Skeletal muscle cell (primary cell): ENCODE results near the gene KCNMB2.
"Not testable (repeated sequence)": the region's sequence is repeated elsewhere in the genome, so short reads cannot be mapped to it uniquely, and the experiment has no call there.

Source experiments
- DNase-seq: peaks from one replicate; pipeline ENCODE4 v3.0.0-alpha.2; 2010; ENCODE audit warnings: low read depth
- H3K4me3 ChIP-seq: 2 replicates; pipeline ENCODE4 v1.5.1; 2011; ENCODE audit warnings: low read depth, mild to moderate bottlenecking, control low read depth, low read length, moderate library complexity

KCNMB2 gene

DNA sequence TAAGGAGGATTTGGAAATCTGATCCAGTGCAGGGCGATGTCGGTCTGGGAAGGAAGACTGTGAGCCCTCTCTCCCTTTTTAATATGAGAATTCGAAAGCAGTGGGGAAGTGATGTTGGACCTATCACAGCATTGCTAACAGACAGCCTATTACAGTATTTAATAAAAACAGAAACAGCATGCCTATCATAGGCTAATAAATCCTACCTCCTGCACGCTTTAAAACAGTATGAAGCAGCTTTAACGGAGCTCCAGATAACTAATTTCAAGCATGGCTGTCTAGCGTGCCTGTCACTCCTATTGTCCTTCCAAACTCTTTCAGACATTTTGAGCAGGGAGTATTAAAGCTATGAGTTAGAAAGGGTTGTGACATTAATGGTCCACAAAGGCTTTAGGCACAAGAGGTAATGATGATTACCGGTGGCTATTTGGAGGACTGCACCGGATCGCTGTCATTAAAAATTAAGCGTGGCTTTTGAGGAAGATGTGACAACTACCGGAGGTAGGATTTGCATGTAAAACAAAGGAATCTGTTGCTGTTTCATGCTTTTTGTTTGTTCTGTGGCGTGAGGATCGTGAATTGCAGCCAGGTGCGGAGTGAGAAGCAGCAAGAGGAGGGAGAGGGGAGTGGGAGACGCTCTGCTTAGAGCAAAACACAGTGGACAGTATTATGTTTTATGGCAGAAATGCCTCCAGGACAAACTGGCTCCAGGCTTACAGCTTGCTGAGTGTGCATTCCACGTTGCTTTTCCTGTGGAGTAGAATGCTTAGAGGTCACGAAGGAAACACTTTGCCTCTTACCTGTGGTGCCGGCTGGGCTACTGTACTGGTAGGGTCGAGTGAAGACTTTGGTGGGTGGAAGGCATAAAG is at the start of gene KCNMB2:
Gene KCNMB2 (plus strand): TSS at position 226 of the 869 bp plus-strand sequence.
- H3K4me3 ChIP-seq = peak within 1 kb of the TSS; percentile 39
- no peak for DNase-seq

DNA sequence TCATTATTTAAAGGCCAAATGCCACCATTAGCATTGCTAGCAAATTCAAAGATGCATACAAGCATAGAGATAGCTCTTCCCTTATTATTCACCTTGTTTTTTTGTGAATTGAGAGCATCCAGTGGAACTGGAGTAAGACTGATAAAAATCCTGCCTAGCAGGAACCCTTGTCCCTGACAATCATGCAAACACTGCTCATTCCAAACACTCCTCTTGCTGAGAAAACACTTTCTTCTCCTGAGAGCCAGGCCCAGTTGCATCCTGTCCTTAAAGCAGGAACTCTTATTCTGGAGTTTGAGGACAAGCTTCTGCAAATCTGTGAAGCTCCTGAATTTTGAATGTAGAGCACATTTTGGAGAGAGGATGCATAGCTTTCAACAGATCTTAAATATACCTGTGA is 49.3 kb upstream of the KCNMB2 start:
- DNase-seq = no peak
- H3K4me3 ChIP-seq = no peak overlapping the region

DNA sequence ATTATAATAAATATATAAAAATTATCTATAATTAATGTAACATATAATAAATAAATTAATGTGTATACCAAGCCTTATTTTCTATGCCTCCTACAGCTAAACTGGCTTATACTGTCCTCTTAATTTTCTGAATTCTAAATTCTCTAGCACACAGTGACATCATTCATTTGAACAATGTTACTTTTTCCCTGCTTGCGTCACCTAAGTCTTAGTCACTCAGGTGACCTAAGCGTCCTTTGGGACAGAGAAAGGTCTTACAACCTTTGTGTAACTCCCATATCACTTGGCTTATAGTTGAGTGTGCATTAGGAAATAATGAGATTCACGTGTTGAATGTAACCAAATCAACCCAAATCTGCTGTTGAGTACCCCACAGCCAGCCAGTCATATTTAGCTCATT is 48.5 kb upstream of the KCNMB2 start:
- no peak for DNase-seq
- no peak overlapping the region for H3K4me3 ChIP-seq

DNA sequence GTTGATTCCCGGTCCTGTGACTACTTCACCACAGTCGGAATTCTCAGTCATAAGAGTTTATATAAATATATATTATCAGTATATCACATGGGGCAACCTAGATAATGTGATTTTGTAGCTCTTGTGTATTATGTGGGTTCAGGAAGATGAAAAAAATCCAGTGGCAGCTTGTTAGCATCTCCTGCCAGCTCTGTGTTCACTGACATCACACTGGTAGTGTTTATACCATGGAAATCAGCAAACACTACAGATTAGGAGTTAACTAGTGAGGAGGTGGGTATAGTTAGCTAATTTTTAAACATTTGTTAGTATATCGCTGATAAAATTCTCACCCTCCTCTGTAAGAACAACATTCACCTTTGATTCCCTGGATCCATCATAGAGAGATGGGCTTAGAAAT is 44.5 kb upstream of the KCNMB2 start:
- H3K4me3 ChIP-seq = no peak overlapping the region
- DNase-seq = no peak

DNA sequence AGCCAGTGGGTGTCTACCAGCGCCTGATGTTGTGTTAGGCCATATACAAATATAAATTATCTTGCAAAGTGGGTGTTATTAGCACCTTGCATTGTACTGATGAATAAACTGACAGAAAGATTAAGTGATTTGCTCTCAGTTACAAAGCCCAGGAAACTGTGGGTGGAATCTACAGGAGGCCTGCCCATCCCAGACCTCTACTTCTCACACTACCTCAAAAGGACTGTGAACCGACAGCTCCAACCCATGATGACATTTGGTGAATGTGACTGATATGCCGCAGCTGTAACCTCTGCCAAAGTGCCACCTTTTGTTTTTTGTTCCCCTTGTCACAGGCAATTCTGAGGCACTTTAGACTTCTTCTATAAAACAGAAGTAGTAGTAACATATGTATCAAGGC is 43.7 kb upstream of the KCNMB2 start:
- DNase-seq = no peak
- H3K4me3 ChIP-seq = no peak overlapping the region

DNA sequence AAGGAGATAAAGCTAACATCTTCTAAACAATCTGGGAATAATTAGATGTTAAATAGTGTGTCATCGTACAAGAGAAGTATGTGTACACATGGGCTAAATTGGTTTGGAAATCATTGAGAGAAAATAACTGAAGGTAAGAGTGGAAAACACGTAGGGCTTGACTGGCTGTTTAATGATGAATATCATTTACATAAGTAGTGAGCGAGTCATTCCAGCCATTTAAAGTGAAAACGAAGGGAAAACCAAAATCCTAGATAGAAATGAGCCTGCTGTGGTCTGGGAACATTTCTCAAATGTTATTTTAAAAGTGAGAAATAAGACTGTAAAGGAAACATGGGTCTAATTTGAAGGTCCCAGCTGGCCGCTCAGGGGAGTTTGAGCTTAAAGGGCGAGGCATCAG is 41.9 kb upstream of the KCNMB2 start:
- no peak overlapping the region for H3K4me3 ChIP-seq
- DNase-seq = no peak

DNA sequence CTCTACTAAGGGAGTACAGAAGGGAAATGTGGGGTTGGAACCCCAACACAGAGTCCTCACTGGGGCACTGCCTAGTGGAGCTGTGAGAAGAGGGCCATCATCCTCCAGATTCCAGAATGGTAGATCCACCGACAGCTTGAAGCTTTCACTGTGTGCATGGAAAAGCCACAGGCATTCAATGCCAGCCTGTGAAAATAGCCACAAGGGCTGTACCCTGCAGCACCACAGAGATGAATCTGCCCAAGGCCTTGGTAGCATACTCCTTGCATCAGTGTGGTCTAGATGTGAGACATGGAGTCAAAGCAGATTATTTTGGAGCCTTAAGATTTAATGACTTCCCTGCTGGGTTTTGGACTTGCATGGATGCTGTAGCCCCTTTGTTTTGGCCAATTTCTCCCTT is 39.3 kb upstream of the KCNMB2 start:
- no peak overlapping the region for H3K4me3 ChIP-seq
- DNase-seq = no peak

DNA sequence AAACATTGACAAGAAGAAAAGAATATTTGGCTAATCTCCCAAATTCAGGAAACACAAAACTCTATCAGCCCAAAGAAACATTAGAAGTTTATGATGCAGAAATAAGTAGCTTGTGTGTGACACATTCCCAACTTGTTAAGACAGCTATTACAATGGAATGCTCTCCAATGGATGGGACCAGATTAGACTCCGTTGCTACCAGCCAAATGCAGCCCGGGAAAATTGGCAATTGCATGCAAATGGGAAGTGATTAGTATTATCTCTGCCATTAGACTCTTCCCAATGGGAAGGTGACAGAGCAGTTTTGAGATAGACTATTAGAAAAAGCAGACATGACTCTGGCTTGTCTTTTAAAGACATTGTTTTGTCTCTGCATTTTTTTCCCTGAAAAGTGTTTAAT is 37.4 kb upstream of the KCNMB2 start:
- H3K4me3 ChIP-seq = no peak overlapping the region
- no peak for DNase-seq

DNA sequence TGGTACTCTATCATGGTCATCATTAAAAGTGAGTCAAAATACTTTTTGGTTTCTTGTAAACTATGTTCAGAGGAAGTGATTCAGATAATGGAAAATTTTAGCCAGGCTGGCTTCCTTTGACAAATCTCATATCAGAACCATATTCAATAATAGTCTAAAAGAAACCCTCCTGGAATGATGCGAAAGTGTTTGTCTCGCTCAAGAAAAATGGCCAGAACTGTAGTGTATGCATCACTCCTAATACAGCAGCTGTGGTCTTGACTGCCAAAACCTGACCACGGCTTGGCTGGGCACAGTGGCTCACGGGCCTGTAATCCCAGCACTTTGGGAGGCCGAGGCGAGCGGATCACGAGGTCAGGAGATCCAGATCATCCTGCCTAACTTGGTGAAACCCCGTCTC is 35.6 kb upstream of the KCNMB2 start:
- DNase-seq = no peak

DNA sequence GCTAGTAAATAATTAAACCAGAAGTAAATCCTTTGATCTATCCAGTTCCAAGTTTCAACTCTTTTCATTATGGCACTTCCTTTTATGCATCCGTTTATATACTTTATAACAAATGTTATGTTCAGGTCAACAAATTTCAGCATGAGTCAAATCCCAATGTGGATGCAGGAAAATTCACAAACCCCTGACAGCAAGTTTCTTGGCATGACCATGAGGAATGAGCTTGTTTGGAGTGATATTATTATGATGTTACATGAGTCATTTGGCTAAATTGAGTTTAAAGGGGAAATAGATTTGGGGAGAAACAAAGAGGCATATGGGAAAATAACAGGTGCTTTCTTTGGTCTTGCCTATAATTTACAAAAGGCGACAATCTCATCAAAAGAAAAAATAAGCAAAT is 32.1 kb upstream of the KCNMB2 start:
- H3K4me3 ChIP-seq = no peak overlapping the region

More for the DNA sequence above, 35.6 kb upstream of the KCNMB2 start:
- no peak overlapping the region for H3K4me3 ChIP-seq

DNA sequence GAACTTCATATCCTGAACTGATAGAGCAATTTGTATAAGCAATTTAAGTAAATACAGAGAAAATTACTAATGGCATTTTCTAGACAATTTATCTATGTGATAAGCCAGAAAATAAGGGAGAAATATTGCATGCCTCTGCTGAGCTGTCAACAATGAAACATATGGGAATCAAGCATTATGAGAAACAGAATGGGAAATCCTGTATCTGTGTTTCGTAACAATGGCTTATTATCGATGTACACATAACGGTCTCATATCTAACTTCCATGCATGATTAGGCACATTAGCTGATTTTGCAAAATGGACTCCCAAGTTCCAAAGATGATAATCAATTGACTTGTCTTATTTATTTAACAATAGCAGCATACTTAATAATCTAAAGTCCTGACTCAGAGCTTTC is 30.4 kb upstream of the KCNMB2 start:
- no peak overlapping the region for H3K4me3 ChIP-seq
- no peak for DNase-seq

More for the DNA sequence above, 32.1 kb upstream of the KCNMB2 start:
- DNase-seq = no peak

DNA sequence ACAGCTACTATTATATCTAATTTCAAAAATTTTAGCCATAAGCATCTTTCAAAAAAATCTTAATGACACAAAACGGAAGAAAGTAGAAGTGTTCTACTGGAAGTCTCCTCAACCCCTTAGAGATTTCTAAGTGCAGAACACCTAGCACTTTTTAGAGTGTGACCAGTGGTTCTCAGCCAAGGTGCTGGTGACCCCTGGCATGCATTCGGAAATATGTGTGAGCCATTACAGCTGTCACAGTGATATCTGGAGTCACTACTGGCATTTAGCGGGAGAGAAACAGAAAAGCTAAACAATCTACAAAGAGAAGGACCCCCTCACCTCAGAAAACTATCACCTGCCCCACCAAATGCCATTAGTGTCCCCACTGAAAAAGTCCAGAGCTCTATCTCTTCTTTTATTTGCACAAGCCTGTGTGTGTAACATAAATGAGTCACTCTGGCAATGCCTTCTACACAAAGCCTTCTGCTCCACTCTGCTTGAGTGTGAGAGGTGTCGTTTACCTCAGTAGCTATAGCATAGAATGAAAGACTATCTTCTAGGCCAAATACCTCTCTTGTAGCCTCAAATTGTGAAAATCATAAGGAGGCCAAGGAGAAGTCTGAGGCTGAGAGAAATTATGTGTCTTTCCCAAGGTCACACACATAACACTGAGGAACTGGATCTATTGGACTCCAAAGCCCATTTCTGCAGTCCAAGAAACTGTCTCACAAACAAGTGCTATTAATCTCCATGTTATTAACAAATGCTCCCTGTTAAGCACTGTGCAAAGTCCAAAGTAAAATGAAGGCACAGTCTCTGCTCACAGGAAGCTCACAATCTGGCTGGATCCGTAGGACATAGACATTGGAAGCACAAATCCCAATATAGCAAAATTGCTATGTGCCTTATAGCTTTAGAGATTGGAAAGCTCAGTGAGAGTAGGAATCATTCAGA is 28.5 kb upstream of the KCNMB2 start:
- no peak for DNase-seq
- no peak overlapping the region for H3K4me3 ChIP-seq

DNA sequence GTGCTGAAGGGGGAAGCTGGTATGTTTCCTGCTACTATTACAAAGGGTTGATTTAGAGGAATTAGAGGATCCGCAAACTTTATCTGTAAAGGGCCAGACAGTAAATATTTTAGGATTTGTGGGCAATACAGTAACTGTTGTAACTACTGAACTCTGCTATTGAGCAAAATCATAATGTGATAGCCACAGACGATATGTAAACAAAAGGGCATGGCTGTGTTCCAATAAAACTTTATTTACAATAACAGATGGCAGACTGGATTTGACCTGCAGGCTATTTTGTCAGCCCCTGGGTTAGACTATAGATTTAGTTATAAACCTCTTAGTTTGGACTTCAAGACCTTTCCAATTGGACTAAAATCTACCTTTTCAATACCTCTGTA is 27.8 kb upstream of the KCNMB2 start:
- DNase-seq = no peak
- no peak overlapping the region for H3K4me3 ChIP-seq

DNA sequence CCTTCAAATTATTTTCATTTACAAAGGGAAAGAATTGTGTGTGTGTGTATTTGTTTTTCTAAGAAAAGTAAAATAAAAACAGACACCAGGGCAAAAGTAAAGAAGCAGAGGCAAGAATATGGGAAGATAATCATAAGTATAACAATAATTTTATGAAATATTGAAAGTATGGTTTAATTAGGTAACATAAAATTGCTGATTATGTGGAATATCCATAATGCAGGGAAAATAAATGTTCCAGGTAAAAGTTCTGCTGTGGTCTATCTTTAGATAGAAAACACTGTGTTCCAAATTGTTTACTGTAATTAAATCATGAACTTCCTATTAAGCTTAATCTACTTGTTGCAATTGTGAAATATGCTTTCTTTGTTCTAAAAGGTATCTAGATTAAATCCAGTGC is 25.7 kb upstream of the KCNMB2 start:
- H3K4me3 ChIP-seq = no peak overlapping the region
- DNase-seq = no peak

DNA sequence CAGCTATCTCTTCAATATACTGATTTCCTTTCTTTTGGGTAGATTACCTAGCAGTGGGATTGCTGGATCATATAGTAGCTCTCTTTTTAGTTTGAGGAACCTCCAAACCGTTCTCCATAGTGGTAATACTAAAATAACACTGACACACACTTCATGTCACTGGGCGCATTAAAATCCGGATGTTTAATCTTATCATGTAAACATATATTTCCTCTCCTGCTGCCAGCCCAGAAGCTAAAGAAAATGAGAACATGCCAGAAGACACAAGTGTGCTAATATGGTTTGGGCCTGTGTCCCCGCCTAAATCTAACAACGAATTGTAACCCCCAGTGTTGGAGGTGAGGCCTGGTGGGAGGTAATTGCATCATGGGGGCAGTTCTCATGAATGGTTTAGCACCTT is 23.6 kb upstream of the KCNMB2 start:
- no peak for DNase-seq
- H3K4me3 ChIP-seq = no peak overlapping the region

DNA sequence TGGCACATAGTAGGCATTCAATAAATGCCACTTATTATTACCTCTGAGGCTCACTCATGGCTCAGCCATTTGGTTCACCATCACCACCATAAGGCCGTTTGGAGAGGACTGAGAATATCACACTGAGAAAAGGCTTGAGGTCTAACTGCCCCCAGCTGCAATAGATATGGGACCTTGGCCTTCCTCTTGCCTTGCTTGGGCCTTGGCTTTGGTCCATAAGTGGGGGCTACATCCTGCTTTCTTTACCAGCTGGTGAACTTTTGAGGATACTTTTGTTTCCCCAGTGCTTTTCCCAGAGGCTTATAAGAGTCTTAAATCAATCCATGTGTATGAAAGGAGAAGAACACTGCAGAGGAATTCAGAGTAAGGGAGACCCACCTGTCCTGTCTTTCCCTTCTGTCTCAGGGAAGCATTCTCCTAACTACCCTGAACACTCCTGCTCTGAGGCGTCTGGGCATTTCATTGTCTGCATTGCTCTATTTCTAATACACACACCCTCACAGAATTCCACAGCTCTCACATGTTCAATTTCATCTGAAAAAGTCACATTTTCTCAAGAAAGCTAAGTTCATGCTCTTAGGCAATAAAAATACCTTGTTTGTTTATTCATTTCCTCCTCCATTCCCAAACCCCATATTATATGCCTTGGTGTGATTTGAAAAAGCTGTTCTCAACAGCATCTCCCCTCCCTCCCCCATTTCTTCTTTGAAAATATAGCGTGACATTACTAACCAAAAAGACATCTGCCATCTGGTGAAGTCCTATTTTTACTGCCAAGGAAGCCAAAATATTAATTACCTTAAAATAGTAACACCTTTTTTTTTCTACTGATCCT is 22.5 kb upstream of the KCNMB2 start:
- H3K4me3 ChIP-seq = no peak overlapping the region
- DNase-seq = no peak

DNA sequence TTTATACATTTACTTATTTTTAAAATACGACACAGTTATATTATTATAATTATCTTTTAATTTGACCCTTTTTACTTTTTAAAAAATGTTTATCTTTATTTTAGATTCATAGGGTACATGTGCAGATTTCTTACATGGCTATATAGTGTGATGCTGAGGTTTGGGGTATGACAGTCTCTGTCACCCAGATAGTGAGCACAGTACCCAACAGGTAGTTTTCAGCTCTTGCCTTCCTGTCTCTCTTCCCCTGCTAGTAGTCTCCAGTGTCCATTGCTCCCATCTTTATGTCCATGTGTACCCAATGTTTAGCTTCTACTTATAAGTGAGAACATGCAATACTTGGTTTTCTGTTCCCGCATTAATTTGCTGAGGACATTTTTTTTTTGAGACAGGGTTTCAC is 21.8 kb upstream of the KCNMB2 start:
- no peak overlapping the region for H3K4me3 ChIP-seq
- DNase-seq = no peak

DNA sequence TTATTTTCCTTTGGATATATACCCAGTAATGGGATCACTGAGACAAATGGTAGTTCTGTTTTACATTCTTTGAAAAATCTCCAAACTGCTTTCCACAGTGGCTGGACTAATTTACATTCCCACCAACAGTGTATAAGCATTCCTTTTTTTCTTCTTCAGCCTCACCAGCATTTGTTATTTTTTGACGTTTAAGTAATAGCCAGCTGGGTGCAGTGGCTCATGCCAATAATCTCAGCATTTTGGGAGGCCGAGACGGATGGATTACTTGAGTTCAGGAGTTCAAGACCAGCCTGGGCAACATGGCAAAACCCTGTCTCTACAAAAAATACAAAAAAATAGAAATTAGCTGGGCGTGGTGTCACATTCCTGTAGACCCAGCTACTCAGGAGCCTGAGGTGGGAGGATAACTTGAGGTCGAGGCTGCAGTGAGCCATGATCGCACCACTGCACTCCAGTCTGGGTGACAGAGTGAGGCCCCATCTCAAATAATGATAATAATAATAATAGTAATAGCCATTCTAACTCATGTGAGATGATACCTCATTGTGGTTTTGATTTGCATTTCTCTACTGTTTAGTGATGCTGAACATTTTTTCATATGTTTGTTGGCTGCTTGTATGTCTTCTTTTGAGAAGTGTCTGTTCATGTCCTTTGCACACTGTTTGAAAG is 21.0 kb upstream of the KCNMB2 start:
- H3K4me3 ChIP-seq, DNase-seq: not testable (repeated sequence)

DNA sequence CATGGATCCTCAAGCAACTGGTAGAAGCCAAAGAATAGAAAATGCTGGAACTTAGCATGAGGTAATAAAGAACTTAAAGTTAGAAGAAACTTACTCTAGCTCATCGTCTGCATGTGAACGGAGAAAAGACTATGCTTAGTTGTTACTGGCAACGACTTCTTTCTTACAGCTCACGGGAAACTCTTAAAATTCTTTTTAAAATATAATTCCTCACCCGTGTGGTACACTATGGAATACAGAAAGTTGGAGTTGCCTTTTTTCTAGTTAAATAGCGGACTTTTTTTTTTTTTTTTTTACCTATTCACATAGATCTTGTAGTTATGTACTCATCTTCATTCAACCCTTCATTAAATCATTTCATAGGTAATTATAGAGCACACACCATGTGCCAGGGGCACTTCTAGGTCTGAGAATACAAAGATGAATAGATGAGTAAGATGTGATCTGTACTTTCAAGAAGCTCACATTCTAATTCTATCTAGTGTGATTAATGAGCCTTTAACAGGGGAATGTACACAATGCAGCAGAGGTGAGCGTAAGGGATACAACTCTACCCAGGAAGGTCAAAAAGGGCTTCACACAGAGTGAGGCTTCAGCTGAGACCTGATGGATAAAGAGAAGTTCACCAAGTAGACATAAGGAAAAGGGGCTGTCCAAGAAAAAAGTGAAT is 18.4 kb upstream of the KCNMB2 start:
- no peak for DNase-seq
- no peak overlapping the region for H3K4me3 ChIP-seq
